HG03066 (cell line): Measurements from ENCODE around the gene ASXL3.

Experiments used
- ATAC-seq: cut with Tn5 transposase; IDR thresholded peaks from one replicate; pipeline ENCODE4 v1.9.1; 2021; ENCODE audit warnings: low read depth; ENCODE audit not compliant: unreplicated experiment

ASXL3 gene

GRCh38 chr18:33711514-33711913 is 133.5 kb downstream of the ASXL3 start:
- ATAC-seq: no peak

DNA sequence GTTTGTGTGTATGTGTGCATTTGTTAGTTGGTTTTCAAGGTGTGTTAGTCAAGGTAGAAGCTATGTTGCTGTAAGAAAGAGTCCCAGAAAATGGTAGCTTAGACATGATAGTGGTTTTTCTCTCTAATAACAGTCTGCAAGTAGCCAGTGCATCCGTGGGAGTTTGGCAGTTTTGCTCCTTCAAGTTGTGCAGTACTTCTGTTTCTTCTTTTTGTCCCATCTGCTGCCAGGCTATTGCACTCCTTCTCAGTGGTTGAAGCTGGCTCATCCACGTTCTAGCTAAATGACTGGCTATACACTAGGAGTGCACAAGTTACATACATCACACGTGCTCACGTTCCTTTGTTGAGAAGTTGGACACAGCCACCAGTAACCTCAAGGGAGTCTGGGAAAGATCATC is 134.7 kb downstream of the ASXL3 start:
- ATAC-seq: no peak

DNA sequence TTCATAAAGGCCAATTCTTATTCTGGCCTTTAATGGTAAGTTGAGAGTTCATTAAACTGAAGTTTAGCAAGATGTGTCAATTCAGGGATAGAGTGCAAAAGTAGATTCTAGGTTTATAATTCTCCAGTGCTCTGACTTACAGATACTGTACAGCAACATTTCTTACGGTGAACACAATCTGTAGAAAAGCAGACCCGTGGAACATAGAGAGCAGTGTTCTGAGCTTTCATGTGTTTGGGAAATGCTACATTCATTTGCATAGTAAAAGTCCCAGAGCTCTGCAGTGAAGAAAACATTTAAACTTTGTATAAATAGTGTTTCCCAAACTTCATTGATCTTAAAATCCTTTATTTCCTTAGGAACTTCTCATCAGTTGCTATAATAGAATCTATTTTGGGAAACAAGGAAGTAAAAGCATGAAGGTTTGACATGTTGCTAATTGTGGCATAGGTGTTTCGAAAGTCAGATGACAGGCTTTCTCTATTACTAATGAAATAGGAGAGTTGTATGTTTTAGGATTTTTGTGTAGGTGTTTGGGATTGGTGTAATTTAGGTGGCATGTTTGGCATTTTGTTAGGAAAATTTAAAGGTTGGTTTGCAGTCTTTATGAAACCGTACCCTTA is 138.2 kb downstream of the ASXL3 start:
- no peak for ATAC-seq

- ATAC-seq: no peak
Measured at GRCh38 chr18:33717339-33717738, 139.3 kb downstream of the ASXL3 start.

DNA sequence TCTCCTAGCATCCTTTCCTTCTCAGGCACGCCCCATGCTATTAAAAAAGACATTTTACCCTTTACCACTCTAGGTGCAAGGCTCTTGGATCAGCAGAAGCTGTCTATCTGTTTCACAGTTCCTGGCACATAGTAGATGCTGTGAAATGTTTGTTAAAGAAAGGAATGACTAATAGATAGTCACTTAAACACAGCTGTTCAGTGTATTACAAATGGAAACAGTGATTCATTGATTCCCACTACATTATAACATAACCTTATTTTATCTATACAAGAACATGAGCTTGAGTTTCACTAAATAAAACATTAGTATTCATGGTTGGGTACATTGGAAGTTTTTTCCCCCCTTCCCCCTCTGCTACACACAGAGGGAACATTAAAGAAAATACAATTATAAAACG is 142.1 kb downstream of the ASXL3 start:
- no peak for ATAC-seq

DNA sequence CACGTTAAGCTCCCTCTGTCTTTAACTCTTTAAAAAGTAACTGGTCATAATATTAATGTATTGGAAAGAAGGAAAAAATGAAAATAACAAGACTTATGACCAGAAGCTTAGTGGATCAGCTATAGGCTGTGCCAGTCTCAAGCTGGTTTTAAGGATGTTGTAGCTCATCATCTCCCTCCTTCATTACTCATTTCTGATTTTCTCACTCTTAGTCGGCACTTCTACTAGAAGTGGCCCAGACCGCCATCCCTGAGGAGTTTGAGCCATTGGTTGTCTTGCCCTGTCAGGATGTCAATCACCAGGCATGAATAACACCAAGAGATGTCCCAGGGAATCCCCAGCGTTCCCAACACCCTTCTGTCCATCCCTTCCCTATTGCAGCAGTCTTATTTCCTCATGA is 151.5 kb downstream of the ASXL3 start:
- ATAC-seq: no peak

DNA sequence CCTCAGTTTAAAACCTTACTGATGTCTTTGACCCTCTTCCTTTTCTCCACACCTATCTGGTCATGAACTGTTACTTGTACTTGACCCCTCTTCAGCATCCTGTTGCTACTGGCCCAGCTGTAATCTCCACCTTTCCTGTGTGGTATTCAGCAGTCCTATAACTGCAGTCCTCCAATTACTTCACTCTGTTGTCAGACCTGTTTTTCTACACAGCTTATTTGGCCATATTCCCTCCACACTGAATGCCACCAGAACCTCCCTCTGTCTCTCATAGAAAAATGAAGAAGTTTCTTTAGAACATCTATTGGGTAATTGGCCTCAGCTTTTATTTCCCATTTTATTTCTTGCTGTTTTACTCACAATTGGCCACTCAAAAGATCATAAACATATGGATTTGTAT is 155.4 kb downstream of the ASXL3 start:
- ATAC-seq: no peak

DNA sequence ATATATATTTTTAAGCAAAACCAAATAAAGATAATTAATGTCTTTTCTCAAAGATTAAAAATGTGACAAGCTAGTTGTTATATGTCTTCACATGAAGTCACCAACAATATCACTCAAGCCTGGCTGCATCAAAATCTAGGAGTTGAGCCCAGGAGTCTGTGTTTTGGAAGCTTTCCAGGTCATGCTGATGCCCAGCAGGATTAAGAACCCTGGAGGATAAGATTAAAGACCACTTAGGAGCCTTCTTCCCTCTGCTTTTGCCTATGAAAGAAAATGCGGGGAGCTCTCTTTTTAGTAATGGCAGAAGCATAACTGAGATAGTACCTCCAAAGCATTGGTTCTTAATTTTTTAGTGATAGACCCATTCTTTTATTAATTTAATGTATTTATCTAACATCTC is 157.4 kb downstream of the ASXL3 start:
- ATAC-seq: no peak

- no peak for ATAC-seq
Measured at GRCh38 chr18:33741760-33742159, 163.7 kb downstream of the ASXL3 start.

DNA sequence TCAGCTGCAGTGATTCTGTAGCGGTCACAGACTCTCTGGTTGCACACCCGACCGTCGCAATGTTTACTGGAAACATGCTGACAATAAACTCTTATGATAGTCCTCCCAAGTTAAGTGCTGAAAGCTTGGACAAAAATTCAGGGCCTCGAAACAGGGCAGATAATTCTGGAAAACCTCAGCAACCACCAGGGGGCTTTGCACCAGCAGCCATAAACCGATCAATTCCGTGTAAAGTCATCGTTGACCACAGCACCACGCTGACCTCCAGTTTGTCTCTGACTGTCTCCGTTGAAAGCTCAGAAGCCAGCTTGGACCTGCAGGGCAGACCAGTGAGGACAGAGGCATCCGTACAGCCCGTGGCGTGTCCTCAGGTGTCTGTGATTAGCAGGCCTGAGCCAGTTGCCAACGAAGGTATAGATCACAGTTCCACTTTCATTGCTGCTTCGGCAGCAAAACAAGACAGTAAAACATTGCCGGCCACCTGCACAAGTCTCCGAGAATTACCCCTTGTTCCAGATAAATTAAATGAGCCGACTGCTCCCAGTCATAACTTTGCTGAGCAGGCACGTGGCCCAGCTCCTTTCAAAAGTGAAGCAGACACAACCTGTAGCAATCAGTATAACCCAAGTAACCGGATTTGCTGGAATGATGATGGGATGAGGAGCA is 166.1 kb downstream of the ASXL3 start:
- ATAC-seq: no peak

DNA sequence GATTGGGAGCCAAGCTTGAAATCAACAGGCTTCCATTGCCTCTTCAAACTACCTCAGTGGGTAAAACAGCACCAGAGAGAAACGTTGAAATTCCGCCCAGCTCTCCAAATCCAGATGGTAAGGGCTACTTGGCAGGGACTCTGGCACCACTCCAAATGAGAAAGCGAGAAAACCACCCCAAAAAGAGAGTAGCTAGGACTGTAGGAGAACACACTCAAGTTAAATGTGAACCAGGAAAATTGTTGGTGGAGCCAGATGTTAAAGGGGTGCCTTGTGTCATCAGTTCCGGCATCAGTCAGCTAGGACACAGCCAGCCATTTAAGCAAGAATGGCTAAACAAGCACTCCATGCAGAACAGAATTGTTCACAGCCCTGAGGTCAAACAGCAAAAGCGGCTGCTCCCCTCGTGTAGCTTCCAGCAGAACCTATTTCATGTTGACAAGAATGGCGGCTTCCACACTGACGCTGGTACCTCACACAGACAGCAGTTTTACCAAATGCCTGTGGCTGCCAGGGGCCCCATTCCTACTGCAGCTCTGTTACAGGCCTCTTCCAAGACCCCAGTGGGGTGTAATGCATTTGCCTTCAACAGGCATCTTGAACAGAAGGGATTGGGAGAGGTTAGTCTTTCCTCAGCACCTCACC is 167.3 kb downstream of the ASXL3 start:
- no peak for ATAC-seq

DNA sequence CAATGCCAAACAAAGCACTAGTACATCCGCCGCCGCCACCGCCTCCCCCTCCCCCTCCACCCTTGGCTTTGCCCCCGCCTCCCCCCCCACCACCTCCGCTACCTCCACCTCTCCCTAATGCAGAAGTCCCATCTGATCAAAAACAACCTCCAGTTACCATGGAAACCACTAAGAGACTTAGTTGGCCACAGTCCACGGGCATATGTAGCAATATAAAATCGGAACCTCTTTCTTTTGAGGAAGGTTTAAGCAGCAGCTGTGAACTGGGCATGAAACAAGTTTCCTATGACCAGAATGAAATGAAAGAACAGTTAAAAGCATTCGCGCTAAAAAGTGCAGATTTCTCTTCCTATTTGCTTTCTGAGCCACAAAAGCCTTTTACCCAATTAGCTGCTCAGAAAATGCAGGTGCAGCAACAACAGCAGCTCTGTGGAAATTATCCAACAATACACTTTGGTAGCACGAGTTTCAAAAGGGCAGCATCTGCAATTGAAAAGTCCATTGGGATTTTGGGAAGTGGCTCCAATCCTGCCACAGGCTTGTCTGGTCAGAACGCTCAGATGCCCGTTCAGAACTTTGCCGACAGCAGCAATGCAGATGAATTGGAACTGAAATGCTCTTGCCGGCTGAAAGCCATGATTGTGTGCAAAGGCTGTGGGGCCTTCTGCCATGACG is 168.0 kb downstream of the ASXL3 start:
- no peak for ATAC-seq

- no peak for ATAC-seq
Measured at GRCh38 chr18:33749834-33750233, 171.8 kb downstream of the ASXL3 start.

- no peak for ATAC-seq
Measured at GRCh38 chr18:33750366-33750765, 172.3 kb downstream of the ASXL3 start.

GRCh38 chr18:33751613-33752221 is 173.7 kb downstream of the ASXL3 start:
- no peak for ATAC-seq

DNA sequence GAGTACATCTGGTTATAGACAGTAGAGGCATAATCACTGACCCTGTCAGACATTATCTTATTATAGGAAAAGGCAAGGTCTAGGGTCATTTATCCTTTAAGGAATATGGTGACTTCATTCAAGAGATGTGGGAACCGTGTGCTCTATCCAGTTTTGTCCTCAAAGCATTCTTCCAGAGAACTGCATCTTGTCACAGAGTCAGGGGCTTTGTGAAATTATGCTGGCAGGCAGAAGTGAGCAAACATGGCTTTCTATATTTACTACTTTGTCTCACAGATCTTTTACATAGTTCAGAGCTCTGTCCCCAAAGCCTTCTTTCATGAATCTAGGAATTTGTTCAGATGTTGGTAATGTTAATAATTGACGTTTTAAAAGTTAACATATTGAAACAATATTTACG is 177.4 kb downstream of the ASXL3 start:
- no peak for ATAC-seq

DNA sequence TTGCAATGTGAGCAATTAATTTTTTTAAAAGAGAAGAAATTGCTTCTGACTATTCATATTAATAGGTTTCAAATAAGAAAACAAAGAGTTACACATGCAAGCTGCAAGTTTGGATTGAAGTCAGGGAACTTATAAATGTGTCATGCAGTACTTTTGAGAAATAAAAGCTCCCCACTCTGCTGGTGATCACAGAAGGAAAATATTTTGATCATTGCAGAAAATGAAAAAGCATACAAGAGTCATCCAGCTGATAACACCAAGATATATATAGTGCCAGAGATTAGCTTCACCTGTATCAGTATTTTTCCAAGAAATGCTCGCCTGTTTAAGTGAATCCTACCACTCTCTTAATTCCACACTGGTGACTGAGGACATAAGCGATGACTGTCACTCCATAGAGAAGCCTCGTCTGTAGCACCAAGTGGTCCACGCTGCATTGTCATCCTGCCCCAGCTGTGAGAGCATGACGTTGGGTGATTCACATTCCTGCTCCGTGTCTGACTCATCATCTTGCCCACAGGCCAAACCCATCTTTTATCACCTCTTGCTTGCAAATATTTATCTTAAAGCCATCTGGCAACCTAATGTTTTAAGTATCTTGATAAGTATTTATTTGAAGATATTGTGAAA is 178.0 kb downstream of the ASXL3 start:
- ATAC-seq: no peak

GRCh38 chr18:33757037-33757436 is 179.0 kb downstream of the ASXL3 start:
- no peak for ATAC-seq

GRCh38 chr18:33761363-33761762 is 183.3 kb downstream of the ASXL3 start:
- no peak for ATAC-seq

DNA sequence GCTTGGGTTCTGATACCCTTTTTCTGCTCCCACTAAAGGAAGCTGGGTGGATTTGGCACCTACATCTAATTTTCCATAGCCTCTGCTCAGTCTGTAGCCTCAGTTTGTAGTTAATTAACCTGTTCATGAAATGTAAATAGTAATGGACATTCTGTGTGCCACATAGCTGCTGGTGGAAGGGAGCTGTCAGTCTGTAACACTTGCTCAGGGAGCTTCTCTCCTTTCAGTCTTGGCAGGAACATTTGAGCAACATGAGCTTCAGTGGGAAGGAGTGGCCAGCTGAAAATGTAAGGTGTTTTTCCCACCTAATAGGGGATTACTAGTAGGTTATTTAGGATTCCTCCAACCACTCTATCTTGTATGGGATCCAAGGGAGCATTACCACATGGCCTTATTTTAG is 203.4 kb downstream of the ASXL3 start:
- ATAC-seq: no peak
